GM21723 (cell line): Measurements from ENCODE around the gene RASSF3.
"Not testable (repeated sequence)": the region's sequence is repeated elsewhere in the genome, so short reads cannot be mapped to it uniquely, and the experiment has no call there.

Experiments
- ATAC-seq: cut with Tn5 transposase; IDR thresholded peaks from one replicate; pipeline ENCODE4 v1.9.1; 2021; ENCODE audit warnings: mild to moderate bottlenecking, moderate library complexity; ENCODE audit not compliant: unreplicated experiment

RASSF3 gene

DNA sequence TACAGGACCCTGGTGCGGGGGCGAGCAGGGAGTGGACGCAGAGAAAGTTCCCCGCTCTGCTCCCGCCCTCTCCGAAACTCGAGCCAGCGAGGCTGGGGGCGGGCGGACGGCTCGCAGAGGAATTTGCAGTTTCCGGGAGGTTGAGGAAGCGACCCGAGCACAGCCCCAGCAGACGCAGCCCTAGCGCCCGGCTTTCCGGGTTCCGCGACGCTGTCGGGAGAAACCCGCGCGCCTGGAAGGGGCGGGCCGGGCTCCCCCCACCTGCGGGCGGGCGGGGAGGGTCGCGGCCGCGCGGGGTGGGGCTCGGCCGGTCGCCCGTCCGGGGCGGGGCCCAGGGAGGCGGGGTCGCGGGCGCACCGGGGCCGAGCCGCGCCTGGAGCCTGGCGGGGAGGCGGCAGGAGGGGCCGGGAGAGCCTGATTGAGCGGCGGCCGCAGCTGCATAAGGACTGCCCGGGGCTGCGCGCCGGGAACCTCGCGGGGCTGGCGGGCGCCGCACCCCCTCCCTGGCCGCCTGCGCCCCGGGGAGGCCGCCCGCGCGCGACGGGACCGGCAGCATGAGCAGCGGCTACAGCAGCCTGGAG, at the start of gene RASSF3:
Gene RASSF3 (plus strand): TSS at position 417 of the 581 bp plus-strand sequence. CDS start 138 bp downstream, at position 555.
- peak; percentile 60 for ATAC-seq

DNA sequence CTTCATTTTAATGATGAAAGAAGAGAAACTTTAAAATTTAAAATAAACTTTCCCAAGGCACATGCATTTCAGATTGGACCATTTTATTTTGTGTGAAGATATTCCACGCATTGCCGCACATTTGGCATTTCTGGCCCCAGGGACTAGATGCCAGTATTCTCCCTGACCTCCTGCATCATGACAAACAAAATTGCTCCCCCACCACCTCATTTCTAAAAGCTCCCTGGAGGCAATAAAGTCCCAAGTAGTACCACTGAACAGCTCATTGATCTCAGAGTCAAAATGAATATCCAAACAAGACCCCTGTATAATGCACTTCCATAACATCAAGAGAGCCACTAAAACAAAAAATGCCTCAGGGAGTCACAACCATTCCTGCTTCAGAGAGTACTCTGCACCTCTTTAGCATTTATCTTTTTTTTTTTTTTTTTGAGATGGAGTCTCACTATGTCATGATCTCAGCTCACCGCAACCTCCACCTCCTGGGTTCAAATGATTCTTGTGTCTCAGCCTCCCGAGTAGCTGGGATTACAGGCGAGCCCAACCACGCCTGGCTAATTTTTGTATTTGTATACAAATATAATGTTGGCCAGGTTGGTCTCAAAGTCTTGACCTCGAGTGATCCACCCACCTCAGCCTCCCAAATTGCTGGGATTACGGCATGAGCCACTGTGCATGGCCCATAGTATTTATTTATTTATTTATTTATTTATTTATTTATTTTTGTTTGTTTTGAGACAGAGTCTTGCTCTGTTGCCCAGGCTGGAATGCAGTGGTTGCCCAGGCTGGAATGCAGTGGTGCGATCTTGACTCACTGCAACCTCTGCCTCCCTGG, 48.8 kb upstream of the RASSF3 start:
- no peak for ATAC-seq

- ATAC-seq: no peak
Observed at GRCh38 chr12:64566122-64566521, 44.2 kb upstream of the RASSF3 start.

- no peak for ATAC-seq
Observed at GRCh38 chr12:64566831-64567517, 43.3 kb upstream of the RASSF3 start.

- ATAC-seq: no peak
Observed at GRCh38 chr12:64567570-64567969, 42.7 kb upstream of the RASSF3 start.

- ATAC-seq: no peak
Observed at GRCh38 chr12:64568298-64568697, 42.0 kb upstream of the RASSF3 start.

DNA sequence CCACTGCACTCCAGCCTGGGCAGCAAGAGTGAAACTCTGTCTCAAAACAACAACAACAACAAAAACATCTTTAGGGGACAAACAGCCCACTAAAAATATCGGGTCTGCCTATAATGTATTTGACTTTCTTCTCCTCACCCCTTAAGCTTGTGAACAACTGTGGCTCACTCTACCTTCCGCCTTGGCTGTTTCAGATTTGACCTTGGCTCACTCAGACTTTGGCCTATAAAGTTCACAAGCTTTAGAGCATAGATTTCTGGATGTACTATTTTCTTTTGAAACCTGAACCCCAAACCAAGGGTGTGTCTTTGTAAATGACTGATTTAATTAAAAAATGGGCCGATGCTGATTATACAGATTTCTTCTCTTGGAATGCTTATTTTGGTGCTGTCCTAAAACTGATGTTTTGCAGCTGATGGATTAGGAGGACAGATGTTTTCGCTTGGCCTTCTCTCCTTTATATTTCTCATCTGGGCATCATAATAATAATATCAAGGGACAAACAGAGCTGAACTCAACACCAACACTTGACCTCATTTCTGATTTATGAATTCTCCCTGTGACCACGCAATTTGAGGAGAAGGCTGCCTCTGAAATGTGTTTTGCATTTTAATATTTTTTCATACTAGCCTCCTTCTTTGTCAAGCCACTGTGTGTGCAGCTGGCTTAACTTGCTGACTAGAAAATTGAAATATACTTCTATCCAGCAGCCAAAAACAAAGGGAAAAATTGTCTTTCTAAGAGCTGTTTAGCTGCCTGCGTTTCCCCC, 40.2 kb upstream of the RASSF3 start:
- no peak for ATAC-seq

DNA sequence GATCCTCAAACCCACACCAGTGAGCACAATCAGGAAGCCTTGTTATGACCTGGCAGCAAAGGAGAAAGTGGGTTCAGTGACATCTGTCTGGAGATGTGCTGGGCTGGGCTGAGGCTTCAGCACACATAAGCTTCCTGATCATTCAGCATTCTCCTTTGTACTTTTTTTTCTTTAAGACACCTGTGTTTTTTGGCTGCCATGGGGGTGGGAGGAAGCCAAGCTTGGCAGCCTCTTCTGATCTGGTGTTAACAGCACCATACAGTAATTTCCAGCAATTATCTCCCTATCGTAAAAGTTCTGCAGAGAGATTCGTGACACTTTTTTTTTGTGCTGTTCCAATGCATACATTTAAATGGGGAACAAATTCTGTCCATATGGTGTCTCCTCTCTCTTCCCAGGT, 38.9 kb upstream of the RASSF3 start:
- ATAC-seq: no peak

DNA sequence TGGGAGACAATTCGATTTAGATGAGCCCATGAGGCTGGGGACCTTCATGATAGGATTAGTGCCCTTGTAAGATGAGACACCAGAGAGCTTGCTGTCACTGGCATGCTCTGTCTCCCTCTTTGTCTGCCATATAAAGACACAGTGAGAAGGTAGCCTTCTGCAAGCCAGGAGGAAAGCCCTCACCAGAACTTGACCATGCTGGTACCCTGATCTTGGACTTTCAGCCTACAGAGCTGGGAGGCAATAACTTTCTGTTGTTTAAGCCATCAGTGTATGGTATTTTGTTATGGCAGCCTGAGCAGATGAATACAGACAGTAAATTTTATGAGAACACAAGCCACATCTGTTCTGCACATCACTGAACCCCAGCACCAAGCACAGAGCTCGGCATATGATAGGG, 38.1 kb upstream of the RASSF3 start:
- no peak for ATAC-seq

GRCh38 chr12:64574837-64575236, 35.5 kb upstream of the RASSF3 start:
- ATAC-seq: no peak

- ATAC-seq: no peak
Observed at GRCh38 chr12:64577046-64577445, 33.2 kb upstream of the RASSF3 start.

- ATAC-seq: no peak
Observed at GRCh38 chr12:64578566-64578965, 31.7 kb upstream of the RASSF3 start.

GRCh38 chr12:64580681-64581080, 29.6 kb upstream of the RASSF3 start:
- ATAC-seq: no peak

- no peak for ATAC-seq
Observed at GRCh38 chr12:64582114-64582513, 28.2 kb upstream of the RASSF3 start.

DNA sequence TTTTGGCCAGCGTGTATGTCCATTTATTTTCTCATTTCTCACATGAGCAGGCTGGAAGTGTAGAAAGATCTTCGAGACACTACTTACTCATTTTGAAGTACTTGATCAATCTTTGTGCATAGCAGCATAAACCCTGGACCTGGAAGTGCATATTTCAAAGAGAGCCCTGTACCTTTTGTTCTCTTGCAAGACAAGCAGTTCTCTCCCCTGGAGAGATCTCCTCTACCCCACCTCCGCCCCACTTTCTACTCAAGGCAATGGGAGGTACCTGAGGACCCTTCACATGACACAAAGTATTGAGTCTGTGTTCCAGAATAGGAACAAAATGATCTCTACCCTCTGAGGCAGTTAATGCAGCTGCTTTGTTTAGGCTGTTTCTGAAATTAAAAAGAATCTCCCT, 27.4 kb upstream of the RASSF3 start:
- no peak for ATAC-seq

GRCh38 chr12:64583395-64583770, 26.9 kb upstream of the RASSF3 start:
- ATAC-seq: not testable (repeated sequence)

- no peak for ATAC-seq
Observed at GRCh38 chr12:64583771-64584421, 26.4 kb upstream of the RASSF3 start.

- ATAC-seq: no peak
Observed at GRCh38 chr12:64585104-64585503, 25.2 kb upstream of the RASSF3 start.

- ATAC-seq: no peak
Observed at GRCh38 chr12:64587447-64587846, 22.8 kb upstream of the RASSF3 start.

GRCh38 chr12:64590183-64590582, 20.1 kb upstream of the RASSF3 start:
- ATAC-seq: no peak
